ENCODE data around the gene PCLO. TPM values are rescaled to one million over a fixed set of nuclear protein-coding genes. Genes with fewer than 3 reads are reported as not detected.

The PCLO gene
- total RNA-seq, 1 donor from 2014 or later: 5.3 TPM

GRCh38 chr7:83001362-83002040 lies 161.2 kb downstream of the PCLO start:
- no peaks in the 10 kb centered on the region for H3K27me3 Mint-ChIP-seq (ENCODE audit: low read depth)
- DNase-seq (ENCODE audit: low spot score in 2 of 2, unreplicated experiment in 2 of 2): no peak
- H3K9me3 Mint-ChIP-seq: peaks cover 36% of the 10 kb centered on the region
- H3K4me3 Mint-ChIP-seq: no peak overlapping the region
- H3K36me3 Mint-ChIP-seq: peaks cover 17% of the 10 kb centered on the region
- no peak for TF ChIP-seq CTCF (IDR thresholded peaks at IDR 0.05; ENCODE audit: unreplicated experiment)
- H3K27ac Mint-ChIP-seq: no peak overlapping the region
- H3K4me1 Mint-ChIP-seq: no peaks in the 10 kb centered on the region

GRCh38 chr7:82998436-82998835 lies 164.2 kb downstream of the PCLO start:
- DNase-seq (ENCODE audit: low spot score in 2 of 2, unreplicated experiment in 2 of 2): no peak
- H3K4me1 Mint-ChIP-seq: no peaks in the 10 kb centered on the region
- no peak overlapping the region for H3K4me3 Mint-ChIP-seq
- H3K27me3 Mint-ChIP-seq (ENCODE audit: low read depth): no peaks in the 10 kb centered on the region
- TF ChIP-seq CTCF (IDR thresholded peaks at IDR 0.05; ENCODE audit: unreplicated experiment): no peak
- H3K27ac Mint-ChIP-seq: no peak overlapping the region
- peaks cover 9% of the 10 kb centered on the region for H3K36me3 Mint-ChIP-seq
- peaks cover 25% of the 10 kb centered on the region for H3K9me3 Mint-ChIP-seq

- no peak overlapping the region for H3K4me3 Mint-ChIP-seq
- no peaks in the 10 kb centered on the region for H3K27me3 Mint-ChIP-seq (ENCODE audit: low read depth)
- H3K27ac Mint-ChIP-seq: no peak overlapping the region
- peaks cover 10% of the 10 kb centered on the region for H3K4me1 Mint-ChIP-seq
- no peak for DNase-seq (ENCODE audit: low spot score in 2 of 2, unreplicated experiment in 2 of 2)
- H3K36me3 Mint-ChIP-seq: no peaks in the 10 kb centered on the region
- TF ChIP-seq CTCF (IDR thresholded peaks at IDR 0.05; ENCODE audit: unreplicated experiment): no peak
- no peaks in the 10 kb centered on the region for H3K9me3 Mint-ChIP-seq
Observed at GRCh38 chr7:82985144-82985802, 177.4 kb downstream of the PCLO start.

- Mint-ChIP-seq H3K9me3 (no peaks in the 10 kb centered on the region), H3K4me3 (no peak overlapping the region), H3K4me1 (peaks cover 15% of the 10 kb centered on the region), H3K36me3 (no peaks in the 10 kb centered on the region), H3K27me3 (ENCODE audit: low read depth) (no peaks in the 10 kb centered on the region), H3K27ac (no peak overlapping the region)
- TF ChIP-seq CTCF (IDR thresholded peaks at IDR 0.05; ENCODE audit: unreplicated experiment): no peak
- DNase-seq (ENCODE audit: low spot score in 2 of 2, unreplicated experiment in 2 of 2): no peak
Observed at GRCh38 chr7:82980130-82980788, 182.4 kb downstream of the PCLO start.

GRCh38 chr7:82975811-82976468 lies 186.7 kb downstream of the PCLO start:
- no peaks in the 10 kb centered on the region for H3K27me3 Mint-ChIP-seq (ENCODE audit: low read depth)
- peaks cover 8% of the 10 kb centered on the region for H3K4me1 Mint-ChIP-seq
- H3K9me3 Mint-ChIP-seq: no peaks in the 10 kb centered on the region
- no peak overlapping the region for H3K27ac Mint-ChIP-seq
- no peak overlapping the region for H3K4me3 Mint-ChIP-seq
- DNase-seq (ENCODE audit: low spot score in 2 of 2, unreplicated experiment in 2 of 2): no peak
- TF ChIP-seq CTCF (IDR thresholded peaks at IDR 0.05; ENCODE audit: unreplicated experiment): no peak
- H3K36me3 Mint-ChIP-seq: no peaks in the 10 kb centered on the region

All from mesothelial cell of epicardium (in vitro differentiated cells).